ENCODE data around the gene PBX4.

GRCh38 chr19:19568802-19569756, 49.4 kb downstream of the PBX4 start:
- no peak for TF ChIP-seq EZH2 (IDR thresholded peaks at IDR 0.05; ENCODE audit: insufficient read depth, poor library complexity, severe bottlenecking)
- TF ChIP-seq EZH2phosphoT487 (IDR thresholded peaks at IDR 0.05; ENCODE audit: insufficient read depth, low read depth): no peak
